Esophagus (tissue), 2 donors: ENCODE data around the gene RFX7. TPM values are rescaled to one million over a fixed set of nuclear protein-coding genes. Genes with fewer than 3 reads are reported as not detected.
"Not testable (repeated sequence)": the region's sequence is repeated elsewhere in the genome, so short reads cannot be mapped to it uniquely, and the experiment has no call there.

Experiments
- H3K27ac ChIP-seq, 2 donors: one replicate each; pipeline ENCODE4 v1.5.1; 2013; ENCODE audit warnings: low read depth in 2 of 2, mild to moderate bottlenecking in 2 of 2, inconsistent platforms in 1 of 2, low read length in 1 of 2, moderate library complexity in 1 of 2
- H3K27me3 ChIP-seq, 2 donors: one replicate each; pipeline ENCODE4 v1.6.1; 2013; ENCODE audit warnings: low read length in 2 of 2, control low read depth in 1 of 2, mild to moderate bottlenecking in 1 of 2; ENCODE audit not compliant: insufficient read depth in 2 of 2, control insufficient read depth in 1 of 2
- H3K36me3 ChIP-seq, 2 donors: one replicate each; pipeline ENCODE4 v1.6.1; 2013; ENCODE audit warnings: low read length in 1 of 2; ENCODE audit not compliant: control insufficient read depth in 2 of 2, insufficient read depth in 2 of 2
- H3K4me1 ChIP-seq, 2 donors: one replicate each; pipeline ENCODE4 v1.6.1; 2013; ENCODE audit warnings: low read length in 1 of 2; ENCODE audit not compliant: control insufficient read depth in 2 of 2, insufficient read depth in 2 of 2
- H3K4me3 ChIP-seq, 2 donors: one replicate each; pipeline ENCODE4 v1.5.1; 2013; ENCODE audit warnings: low read length in 2 of 2, mild to moderate bottlenecking in 2 of 2, low read depth in 1 of 2, moderate library complexity in 1 of 2
- H3K9me3 ChIP-seq, 2 donors: one replicate each; pipeline ENCODE4 v1.6.1; 2013; ENCODE audit warnings: mild to moderate bottlenecking in 2 of 2, low read depth in 1 of 2, low read length in 1 of 2, moderate library complexity in 1 of 2; ENCODE audit not compliant: control insufficient read depth in 2 of 2, insufficient read depth in 1 of 2
- WGBS, 2 donors: extraction: QIAGEN DNeasy Blood & Tissue Kit; methylation state at CpG; one replicate each; pipeline ENCODE4 v1.1.7; 2013; 5-methylcytosine and 5-hydroxymethylcytosine counted together
- polyA plus RNA-seq, 2 donors: library from polyadenylated mRNA; stranded (reverse); fragments of 200-250 nt; gene quantifications; one replicate each; pipeline ENCODE4 v1.2.3, GENCODE V29; 2013
- donor health status: healthy with polysubstance abuse.
- donor health status: Bipolar disorder and iron deficiency.

The RFX7 gene
- polyA plus RNA-seq = 1 to 10 TPM; 1.9 TPM

- 0 to 1% methylated on average over 56 to 85 of the region's 85 CpGs for WGBS, 2 donors
Measured at GRCh38 chr15:56243163-56244037, at the start of gene RFX7. Gene RFX7, minus strand, starts transcription at chr15:56243879. Its CDS starts 594 bp downstream, at chr15:56243285.

GRCh38 chr15:56292546-56293316 lies 49.1 kb upstream of the RFX7 start:
- H3K36me3 ChIP-seq = no peaks in the 10 kb centered on the region
- H3K27me3 ChIP-seq = no peaks in the 10 kb centered on the region
- H3K9me3 ChIP-seq = peaks cover 7 to 9% of the 10 kb centered on the region in 2 donors
- no peak overlapping the region for H3K4me3 ChIP-seq
- H3K4me1 ChIP-seq = no peaks in the 10 kb centered on the region
- no peak overlapping the region for H3K27ac ChIP-seq
- 92% methylated on average over 5 of the region's 5 CpGs for WGBS, 2 donors

More at GRCh38 chr15:56243163-56244037, at the start of gene RFX7:
- H3K9me3 ChIP-seq = no peaks in the 10 kb centered on the region
- H3K4me1 ChIP-seq = peaks cover 0 to 5% of the 10 kb centered on the region in 2 donors
- H3K36me3 ChIP-seq = no peaks in the 10 kb centered on the region
- peak within 1 kb of the TSS; percentile 92 to 93 for H3K27ac ChIP-seq
- H3K27me3 ChIP-seq = no peaks in the 10 kb centered on the region
- peak within 1 kb of the TSS; percentile 80 to 93 for H3K4me3 ChIP-seq

DNA sequence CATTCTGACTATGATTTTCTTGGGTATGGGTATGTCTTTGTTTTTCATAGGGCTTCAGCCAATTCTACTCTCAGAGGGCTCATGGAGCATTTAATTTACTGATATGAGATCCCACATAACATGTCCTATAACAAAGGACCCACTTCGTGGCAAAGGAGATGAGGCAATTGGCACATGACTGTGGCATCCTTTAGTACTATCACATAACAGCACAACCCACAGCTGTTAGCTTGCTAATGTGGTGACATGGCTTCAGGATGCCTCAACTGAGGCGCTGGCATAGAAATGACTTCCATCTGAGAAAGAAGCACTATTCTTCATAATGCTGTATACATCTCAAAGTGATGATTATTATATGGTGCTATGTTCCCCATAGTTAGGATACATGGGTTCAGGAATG lies 48.1 kb upstream of the RFX7 start:
- 87 to 92% methylated on average over 2 of the region's 2 CpGs for WGBS, 2 donors
- no peaks in the 10 kb centered on the region for H3K4me1 ChIP-seq

DNA sequence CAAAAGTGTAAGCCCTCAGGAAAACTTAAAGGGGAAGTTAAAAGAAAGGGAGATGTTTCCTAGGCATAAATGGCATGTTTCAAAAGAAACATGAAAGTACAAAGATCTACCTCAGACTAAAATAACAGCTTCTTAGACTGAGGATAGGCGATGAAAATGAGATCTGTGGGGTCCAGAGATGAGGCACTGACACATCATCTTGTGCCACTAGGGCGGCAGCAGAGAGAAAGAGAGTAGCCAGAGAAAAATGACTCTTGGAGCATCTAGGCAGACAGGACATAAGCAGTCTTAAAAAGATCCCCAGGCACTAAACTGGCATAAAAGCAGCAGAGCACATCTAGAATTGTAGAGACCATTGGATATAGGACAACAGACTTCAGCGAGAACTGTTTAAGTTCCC lies 42.5 kb upstream of the RFX7 start:
- Histone ChIP-seq H3K36me3 (no peaks in the 10 kb centered on the region), H3K4me3 (no peak overlapping the region), H3K9me3 (peaks cover 7 to 9% of the 10 kb centered on the region in 2 donors), H3K27me3 (no peaks in the 10 kb centered on the region), H3K4me1 (no peaks in the 10 kb centered on the region), H3K27ac (no peak overlapping the region)
- WGBS, 2 donors = 66 to 72% methylated on average over 3 of the region's 3 CpGs

More for the DNA sequence above, 48.1 kb upstream of the RFX7 start:
- Histone ChIP-seq H3K36me3 (no peaks in the 10 kb centered on the region), H3K27me3 (no peaks in the 10 kb centered on the region), H3K9me3 (peaks cover 7 to 9% of the 10 kb centered on the region in 2 donors), H3K27ac (no peak overlapping the region), H3K4me3 (no peak overlapping the region)

- Histone ChIP-seq H3K9me3 (no peaks in the 10 kb centered on the region), H3K4me3 (no peak overlapping the region), H3K36me3 (no peaks in the 10 kb centered on the region), H3K4me1 (no peaks in the 10 kb centered on the region), H3K27me3 (no peaks in the 10 kb centered on the region), H3K27ac (no peak overlapping the region)
- WGBS, 2 donors = 84 to 86% methylated on average over 6 of the region's 6 CpGs
Measured at GRCh38 chr15:56281145-56281544, 37.5 kb upstream of the RFX7 start.

DNA sequence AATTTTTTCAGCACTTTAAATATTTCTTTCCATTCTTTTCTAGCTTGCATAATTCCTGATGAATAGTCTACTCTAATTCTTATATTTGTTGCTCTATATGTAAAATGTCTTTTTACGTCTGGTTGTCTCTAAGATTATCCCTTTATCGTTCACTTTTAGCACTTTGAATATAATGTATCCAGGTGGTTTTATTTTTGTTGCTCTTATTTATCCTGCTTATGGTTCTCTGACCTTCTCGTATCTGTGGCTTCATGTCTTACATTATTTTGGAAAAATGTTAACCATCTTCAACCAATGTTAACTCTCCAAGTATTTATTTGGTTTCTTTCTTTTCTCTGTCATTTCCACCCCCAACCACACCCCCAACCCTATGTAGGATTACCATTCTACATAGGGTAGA lies 30.0 kb upstream of the RFX7 start:
- 92 to 93% methylated on average over 3 of the region's 3 CpGs for WGBS, 2 donors
- Histone ChIP-seq H3K36me3 (no peaks in the 10 kb centered on the region), H3K27ac (no peak overlapping the region), H3K4me3 (no peak overlapping the region), H3K27me3 (no peaks in the 10 kb centered on the region), H3K9me3 (no peaks in the 10 kb centered on the region), H3K4me1 (no peaks in the 10 kb centered on the region)

- Histone ChIP-seq H3K4me3 (no peak overlapping the region), H3K27ac (no peak overlapping the region), H3K4me1 (no peaks in the 10 kb centered on the region), H3K9me3 (no peaks in the 10 kb centered on the region), H3K27me3 (no peaks in the 10 kb centered on the region), H3K36me3 (no peaks in the 10 kb centered on the region)
- WGBS, 2 donors = 39 to 52% methylated on average over 1 of the region's 1 CpG
Measured at GRCh38 chr15:56272454-56272853, 28.8 kb upstream of the RFX7 start.

GRCh38 chr15:56266465-56266864 lies 22.8 kb upstream of the RFX7 start:
- H3K36me3 ChIP-seq, H3K27ac ChIP-seq, H3K9me3 ChIP-seq, H3K27me3 ChIP-seq, H3K4me1 ChIP-seq, H3K4me3 ChIP-seq: not testable (repeated sequence)
- WGBS, 2 donors = 90 to 94% methylated on average over 5 of the region's 5 CpGs

DNA sequence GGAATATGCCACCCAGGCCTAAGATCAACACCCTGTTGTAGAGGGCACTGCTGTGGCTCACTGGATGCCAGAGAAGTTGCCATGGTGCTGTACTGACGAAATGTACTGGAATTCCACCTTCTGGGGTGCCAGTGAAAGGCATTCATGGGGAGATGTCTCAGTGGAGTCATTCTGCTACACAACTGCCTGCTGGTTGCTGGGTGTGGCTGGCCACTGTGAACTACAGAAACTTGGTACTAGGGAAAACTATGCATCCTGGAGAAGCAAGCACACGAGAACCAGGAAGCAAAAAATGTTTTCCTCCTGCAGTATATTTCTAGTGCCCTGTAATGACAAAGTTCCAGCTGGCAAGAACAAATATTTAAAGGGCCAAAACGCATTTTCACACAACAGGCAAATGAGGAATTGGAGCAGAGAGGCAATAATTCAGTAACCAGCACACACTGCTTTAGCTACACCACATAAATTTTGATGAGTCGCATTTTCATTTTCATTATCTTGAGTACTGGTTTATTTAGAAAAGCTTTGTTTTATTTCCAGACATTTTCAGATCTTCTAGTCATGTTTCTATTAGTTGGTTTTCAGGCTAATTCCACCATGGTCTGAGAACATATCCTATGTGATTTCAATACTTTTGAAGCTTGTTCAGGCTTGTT lies 18.3 kb upstream of the RFX7 start:
- Histone ChIP-seq H3K4me3 (no peak overlapping the region), H3K27ac (no peak overlapping the region), H3K9me3 (no peaks in the 10 kb centered on the region), H3K36me3 (no peaks in the 10 kb centered on the region), H3K4me1 (no peaks in the 10 kb centered on the region), H3K27me3 (no peaks in the 10 kb centered on the region)
- 38 to 42% methylated on average over 4 of the region's 4 CpGs for WGBS, 2 donors
